ENCODE results near the gene JMJD8.

The JMJD8 gene

GRCh38 chr16:727291-727977, 43.3 kb upstream of the JMJD8 start:
- peak overlapping the region; percentile 11; the same call in 1 of the 2 replicates for H3K27ac ChIP-seq (ENCODE audit: extremely low read depth, low read depth, low read length)
- TF ChIP-seq ZNF280C (tag by site-specific recombination; IDR thresholded peaks at IDR 0.05) (no peak), ZFP37 (tag by site-specific recombination; IDR thresholded peaks at IDR 0.05) (no peak), ATF2 (tag by site-specific recombination; IDR thresholded peaks at IDR 0.05; ENCODE audit: low read depth) (no peak), HOXC10 (CRISPR knock-in tag; IDR thresholded peaks at IDR 0.05) (no peak), PRDM10 (tag by site-specific recombination; IDR thresholded peaks at IDR 0.05) (no peak), ZNF555 (tag by site-specific recombination; conservative IDR thresholded peaks at IDR 0.05) (no peak), ZFP69B (tag by site-specific recombination; IDR thresholded peaks at IDR 0.05) (no peak), ZNF37A (tag by site-specific recombination; IDR thresholded peaks at IDR 0.05) (no peak), ZNF600 (tag by site-specific recombination; IDR thresholded peaks at IDR 0.05) (peak; percentile 51; the same call in 1 of the 2 replicates), ZNF837 (tag by site-specific recombination; IDR thresholded peaks at IDR 0.05) (0 out of 2 replicates have a peak, but pooled peaks have one; percentile 71), FEZF1 (tag by site-specific recombination; IDR thresholded peaks at IDR 0.05) (no peak), ZBTB20 (tag by site-specific recombination; IDR thresholded peaks at IDR 0.05) (no peak), ZNF501 (tag by site-specific recombination; IDR thresholded peaks at IDR 0.05) (0 out of 2 replicates have a peak, but pooled peaks have one; percentile 31), IKZF3 (tag by site-specific recombination; IDR thresholded peaks at IDR 0.05) (no peak), GLI2 (tag by site-specific recombination; IDR thresholded peaks at IDR 0.05; ENCODE audit: borderline replicate concordance, low read depth) (no peak), ZNF292 (tag by site-specific recombination; IDR thresholded peaks at IDR 0.05; ENCODE audit: borderline replicate concordance, low read depth) (no peak), HOXD13 (CRISPR knock-in tag; IDR thresholded peaks at IDR 0.05; ENCODE audit: borderline replicate concordance) (no peak), ZNF19 (tag by site-specific recombination; IDR thresholded peaks at IDR 0.05; ENCODE audit: low read depth) (no peak), ZNF266 (tag by site-specific recombination; IDR thresholded peaks at IDR 0.05; ENCODE audit: low read depth) (no peak), ZNF785 (tag by site-specific recombination; IDR thresholded peaks at IDR 0.05) (no peak), ZNF768 (tag by site-specific recombination; IDR thresholded peaks at IDR 0.05) (no peak), ZBTB11 (tag by site-specific recombination; conservative IDR thresholded peaks at IDR 0.05; ENCODE audit: low read depth) (0 out of 2 replicates have a peak, but pooled peaks have one; percentile 26), WT1 (tag by site-specific recombination; IDR thresholded peaks at IDR 0.05) (no peak), SP3 (tag by site-specific recombination; IDR thresholded peaks at IDR 0.05) (peak; percentile 45), ZBTB8A (tag by site-specific recombination; IDR thresholded peaks at IDR 0.05) (peak; percentile 88), ZNF561 (tag by site-specific recombination; IDR thresholded peaks at IDR 0.05; ENCODE audit: borderline replicate concordance) (no peak), ZNF23 (tag by site-specific recombination; IDR thresholded peaks at IDR 0.05; ENCODE audit: borderline replicate concordance) (no peak), PRDM1 (tag by site-specific recombination; IDR thresholded peaks at IDR 0.05) (no peak)

More at GRCh38 chr16:727291-727977, 43.3 kb upstream of the JMJD8 start:
- peak overlapping the region; percentile 15 for H3K4me3 ChIP-seq (ENCODE audit: low read depth, low read length)
- ChIA-PET CTCF (interaction anchor here (1.6 kb wide), 1 partner anchor 16 kb away, joined by 5 read pairs; no protein-coding TSS in a partner anchor), POLR2A (interaction anchor here (1.0 to 1.8 kb wide), 9 partner anchors 8 to 61 kb away, joined by 3 to 11 read pairs (median 4); partner anchors contain the start of genes CHTF18, METRN, RPUSD1 and WDR24)
- H3K4me1 ChIP-seq (ENCODE audit: control insufficient read depth, insufficient read depth, low read length): peaks cover 4% of the 10 kb centered on the region; the same call in 1 of the 2 replicates
- no peaks in the 10 kb centered on the region for H3K9me3 ChIP-seq (ENCODE audit: control insufficient read depth, insufficient read depth, low read depth, low read length)
- H3K36me3 ChIP-seq (ENCODE audit: control insufficient read depth in 2 of 2, insufficient read depth in 1 of 2, low read length in 2 of 2): peaks cover under 1 to 20% of the 10 kb centered on the region in 2 experiments; a peak in 2 of 3 replicates

Measured in HEK293 (cell line).